Stromal cell of bone marrow (primary cell): ENCODE data around the gene ATP2A2.
"Not testable (repeated sequence)": the region's sequence is repeated elsewhere in the genome, so short reads cannot be mapped to it uniquely, and the experiment has no call there.

ENCODE experiments used
- DNase-seq: peaks from one replicate; pipeline ENCODE4 v3.0.0-alpha.2; 2012; ENCODE audit warnings: low read depth

ATP2A2 gene

GRCh38 chr12:110343114-110343513 is 62.1 kb downstream of the ATP2A2 start:
- no peak for DNase-seq

- no peak for DNase-seq
These were observed 62.9 kb downstream of the ATP2A2 start for GRCh38 chr12:110343736-110344555.

GRCh38 chr12:110344657-110345056 is 63.6 kb downstream of the ATP2A2 start:
- DNase-seq, result no peak

GRCh38 chr12:110345176-110345661 is 64.2 kb downstream of the ATP2A2 start:
- no peak for DNase-seq

GRCh38 chr12:110345963-110346362 is 64.9 kb downstream of the ATP2A2 start:
- no peak for DNase-seq

- no peak for DNase-seq
These were observed 66.7 kb downstream of the ATP2A2 start for GRCh38 chr12:110347767-110348166.

GRCh38 chr12:110348431-110349059 is 67.5 kb downstream of the ATP2A2 start:
- no peak for DNase-seq

- no peak for DNase-seq
These were observed 68.0 kb downstream of the ATP2A2 start for GRCh38 chr12:110349096-110349495.

- no peak for DNase-seq
These were observed 68.6 kb downstream of the ATP2A2 start for GRCh38 chr12:110349514-110350151.

- DNase-seq, result no peak
These were observed 70.1 kb downstream of the ATP2A2 start for GRCh38 chr12:110351119-110351518.

- DNase-seq, result no peak
These were observed 71.4 kb downstream of the ATP2A2 start for GRCh38 chr12:110352401-110352800.

GRCh38 chr12:110353211-110353965 is 72.3 kb downstream of the ATP2A2 start:
- DNase-seq, result no peak

GRCh38 chr12:110354172-110354780 is 73.2 kb downstream of the ATP2A2 start:
- DNase-seq, result no peak

- no peak for DNase-seq
These were observed 74.0 kb downstream of the ATP2A2 start for GRCh38 chr12:110355073-110355472.

GRCh38 chr12:110358384-110359097 is 77.5 kb downstream of the ATP2A2 start:
- DNase-seq, result not testable (repeated sequence)

GRCh38 chr12:110361216-110361615 is 80.2 kb downstream of the ATP2A2 start:
- DNase-seq, result no peak

GRCh38 chr12:110365489-110366320 is 84.7 kb downstream of the ATP2A2 start:
- no peak for DNase-seq

- DNase-seq, result no peak
These were observed 85.5 kb downstream of the ATP2A2 start for GRCh38 chr12:110366321-110367142.

- DNase-seq, result no peak
These were observed 86.3 kb downstream of the ATP2A2 start for GRCh38 chr12:110367181-110367864.
